HG03460 (cell line): ENCODE results near the gene PGLYRP3.

Experiments used
- ATAC-seq: cut with Tn5 transposase; IDR thresholded peaks from one replicate; pipeline ENCODE4 v1.9.1; 2021; ENCODE audit not compliant: unreplicated experiment

The PGLYRP3 gene

GRCh38 chr1:153312570-153313186, at the start of gene PGLYRP3:
TSS of gene PGLYRP3 (minus strand) at chr1:153312952. CDS start at chr1:153310665, 2,287 bp downstream.
- no peak for ATAC-seq

- no peak for ATAC-seq
Measured at GRCh38 chr1:153362187-153362775, 49.5 kb upstream of the PGLYRP3 start.

- no peak for ATAC-seq
Measured at GRCh38 chr1:153361480-153362109, 48.8 kb upstream of the PGLYRP3 start.

GRCh38 chr1:153360592-153361479, 48.1 kb upstream of the PGLYRP3 start:
- ATAC-seq: no peak

GRCh38 chr1:153360190-153360589, 47.4 kb upstream of the PGLYRP3 start:
- ATAC-seq: no peak

- ATAC-seq: no peak
Measured at GRCh38 chr1:153359241-153359640, 46.5 kb upstream of the PGLYRP3 start.

GRCh38 chr1:153358691-153358975, 45.9 kb upstream of the PGLYRP3 start:
- ATAC-seq: no peak

GRCh38 chr1:153357853-153358690, 45.3 kb upstream of the PGLYRP3 start, which contains the start of gene S100A9:
TSS of gene S100A9 (plus strand) at chr1:153357854. CDS start at chr1:153358284, 430 bp downstream.
- no peak for ATAC-seq

GRCh38 chr1:153357076-153357852, 44.5 kb upstream of the PGLYRP3 start:
- no peak for ATAC-seq

GRCh38 chr1:153356392-153357075, 43.8 kb upstream of the PGLYRP3 start:
- no peak for ATAC-seq

- no peak for ATAC-seq
Measured at GRCh38 chr1:153355445-153356071, 42.8 kb upstream of the PGLYRP3 start.

GRCh38 chr1:153354515-153355193, 41.9 kb upstream of the PGLYRP3 start:
- no peak for ATAC-seq

- no peak for ATAC-seq
Measured at GRCh38 chr1:153353226-153353947, 40.6 kb upstream of the PGLYRP3 start.

GRCh38 chr1:153352523-153352922, 39.8 kb upstream of the PGLYRP3 start:
- no peak for ATAC-seq

- ATAC-seq: no peak
Measured at GRCh38 chr1:153350321-153350957, 37.7 kb upstream of the PGLYRP3 start.

GRCh38 chr1:153349363-153350320, 36.9 kb upstream of the PGLYRP3 start:
- no peak for ATAC-seq
